H4 (cell line): ENCODE data around the gene GABRR3. TPM values are rescaled to one million over a fixed set of nuclear protein-coding genes. Genes with fewer than 3 reads are reported as not detected.
A peak's percentile ranks its signal among the peaks of the same experiment; 100 is the strongest.

Experiments
- DNase-seq: peaks from one replicate; pipeline ENCODE4 v3.0.0-alpha.2; 2015; ENCODE audit warnings: low spot score
- total RNA-seq: library from RNA; depleted of rRNA; stranded (reverse); fragments of >200 nt; shearing (Covaris generic); gene quantifications from 2 replicates; pipeline ENCODE4 v1.2.3, GENCODE V29; 2014

Gene GABRR3
- total RNA-seq, 1 experiment from 2014 or later, result not detected

DNA sequence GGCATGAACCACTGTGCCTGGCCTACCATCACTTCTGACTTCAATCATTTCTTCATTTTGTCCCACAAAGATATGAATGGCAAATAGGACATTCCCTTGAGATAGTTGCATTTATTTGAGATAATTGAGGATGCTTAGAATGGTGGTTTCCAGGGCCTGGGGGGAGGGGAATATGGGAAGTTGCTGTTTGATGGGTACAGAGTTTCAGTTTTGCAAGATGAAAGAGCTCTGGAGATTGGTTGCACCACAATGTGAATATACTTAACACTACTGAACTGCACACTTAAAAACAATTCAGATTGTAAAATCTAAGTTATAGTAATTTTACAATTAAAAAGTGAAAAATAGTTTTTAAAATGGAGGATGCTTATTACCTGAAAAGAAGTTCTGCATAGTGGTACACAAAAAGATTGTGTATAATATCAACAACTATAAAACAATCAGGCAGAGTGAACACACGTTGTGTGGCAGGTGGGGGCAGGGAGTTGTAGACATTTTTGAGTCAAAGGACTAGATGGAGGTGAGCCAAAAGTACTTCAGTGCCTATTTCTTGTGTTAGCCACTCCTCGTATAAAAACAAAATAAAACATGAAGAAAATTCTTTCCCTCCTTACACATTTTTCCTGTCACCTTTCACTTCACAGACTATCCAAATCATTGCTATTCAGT is 44.4 kb downstream of the GABRR3 start:
- no peak for DNase-seq

DNA sequence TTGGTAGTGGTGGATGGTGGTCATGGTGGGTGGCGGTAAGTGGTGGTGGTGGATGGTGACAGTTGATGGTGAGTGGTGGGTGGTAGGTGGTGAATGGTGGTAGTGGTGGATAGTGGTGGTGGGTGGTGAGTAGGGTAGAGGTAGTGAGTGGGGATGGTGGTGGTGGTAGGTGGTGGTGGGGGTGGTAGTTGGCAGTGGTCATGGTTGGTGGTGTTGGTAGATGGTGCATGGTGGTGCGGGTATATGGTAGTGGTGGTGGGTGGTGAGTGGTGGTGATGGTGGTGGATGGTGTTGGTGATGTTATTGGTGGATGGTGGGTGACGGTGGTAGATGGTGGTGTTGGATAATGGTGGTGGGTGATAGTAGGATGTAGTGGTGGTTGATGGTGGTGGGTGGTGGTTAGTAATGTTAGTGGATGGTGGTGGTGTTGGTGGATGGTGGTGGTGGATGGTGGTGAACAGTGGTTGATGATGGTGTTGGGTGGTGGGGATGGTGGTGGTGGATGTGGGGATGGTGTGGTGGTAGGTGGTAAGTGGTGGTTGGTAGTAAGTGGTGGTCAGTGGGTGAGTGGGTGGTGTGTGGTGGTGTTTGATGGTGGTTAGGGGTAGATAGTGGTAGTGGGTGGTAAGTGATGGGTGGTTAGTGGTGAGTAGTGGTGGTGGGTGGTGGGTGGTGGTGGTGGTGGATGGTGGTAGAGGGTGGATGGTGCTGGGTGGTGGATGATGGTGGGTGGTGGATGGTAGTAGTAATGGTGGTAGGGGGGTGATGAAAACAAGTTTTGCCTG is 46.1 kb downstream of the GABRR3 start:
- DNase-seq, result no peak

DNA sequence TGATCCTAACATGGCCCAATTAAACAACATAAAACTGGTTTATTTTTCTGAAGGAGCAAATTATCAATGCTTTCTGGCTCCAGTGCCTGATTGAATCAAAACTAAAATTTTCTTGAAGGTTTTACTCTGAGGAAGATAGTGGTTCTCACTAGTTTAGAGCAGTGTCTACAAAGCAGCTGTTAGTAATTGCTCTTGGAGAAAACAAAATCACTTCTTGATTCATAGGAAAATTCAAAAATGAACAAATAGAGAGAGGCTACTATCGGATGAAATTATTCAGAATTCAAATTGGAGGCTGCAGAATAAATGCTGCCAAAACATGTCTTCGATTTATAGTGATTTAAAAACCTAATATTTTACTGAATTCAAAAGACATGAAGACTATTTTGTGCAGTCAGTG is 47.8 kb downstream of the GABRR3 start:
- no peak for DNase-seq

DNA sequence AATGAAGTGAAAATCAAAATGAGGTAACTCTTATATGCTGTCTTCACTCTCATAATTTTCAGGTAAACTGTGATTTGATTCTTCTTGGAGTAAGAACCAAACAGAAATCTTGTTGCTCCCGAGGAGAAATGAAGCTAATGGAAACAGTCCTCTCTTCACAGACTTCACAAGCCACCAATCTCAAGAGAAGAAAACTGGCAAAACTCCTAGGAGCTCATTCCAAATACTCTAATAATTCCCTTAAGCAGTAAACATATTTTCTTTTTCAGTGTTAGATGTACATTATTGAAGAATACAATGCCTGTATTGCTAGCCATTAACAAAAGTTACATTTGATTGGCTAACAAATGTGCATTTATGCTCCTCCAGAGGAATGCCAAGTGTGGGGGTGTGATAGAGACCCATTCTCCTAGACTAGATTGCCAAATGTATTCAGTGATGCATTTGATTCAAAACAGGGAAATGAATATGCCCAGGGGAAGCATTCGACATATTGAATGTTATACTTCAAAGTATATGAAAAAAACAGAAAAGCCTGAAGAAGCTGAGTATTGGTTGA is 51.1 kb downstream of the GABRR3 start:
- DNase-seq, result no peak

DNA sequence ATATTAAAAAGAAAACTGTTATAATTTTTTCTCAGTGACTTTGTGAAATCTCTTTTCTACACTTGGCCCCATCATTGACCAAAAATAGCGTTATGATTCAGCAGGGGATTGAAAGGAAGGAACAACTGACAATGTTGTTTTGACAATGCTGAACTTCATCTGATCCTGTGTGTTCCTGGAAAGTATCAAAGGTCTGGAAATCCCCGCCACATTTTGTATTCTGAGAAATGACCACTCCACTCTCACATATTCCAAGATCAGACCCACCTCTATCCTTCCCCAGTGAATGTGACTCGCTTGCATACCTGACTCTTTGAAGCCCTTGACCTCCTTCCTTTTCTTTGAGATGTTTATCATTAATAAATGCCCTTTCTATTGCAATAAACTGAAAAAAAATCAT is 53.2 kb downstream of the GABRR3 start:
- no peak for DNase-seq

DNA sequence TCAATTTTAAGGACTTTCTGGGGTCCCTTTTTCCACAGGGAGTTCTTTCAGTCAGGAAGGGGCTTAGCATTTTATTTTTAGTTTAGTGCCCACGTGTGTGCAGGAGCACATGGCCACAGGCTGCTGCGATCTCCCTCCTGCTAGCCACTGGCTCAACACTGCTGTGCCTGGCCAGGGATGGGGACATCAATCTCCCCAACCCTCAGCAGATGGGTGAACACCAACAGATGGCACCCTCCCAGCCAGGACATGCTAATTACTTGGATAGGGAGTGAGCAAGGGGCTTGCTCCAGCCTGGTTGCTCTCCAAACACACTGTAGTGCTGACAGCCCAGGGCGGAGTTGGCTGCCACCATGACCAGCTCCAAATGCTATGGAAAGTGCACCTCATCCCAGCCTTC is 55.5 kb downstream of the GABRR3 start:
- DNase-seq, result peak; percentile 12

DNA sequence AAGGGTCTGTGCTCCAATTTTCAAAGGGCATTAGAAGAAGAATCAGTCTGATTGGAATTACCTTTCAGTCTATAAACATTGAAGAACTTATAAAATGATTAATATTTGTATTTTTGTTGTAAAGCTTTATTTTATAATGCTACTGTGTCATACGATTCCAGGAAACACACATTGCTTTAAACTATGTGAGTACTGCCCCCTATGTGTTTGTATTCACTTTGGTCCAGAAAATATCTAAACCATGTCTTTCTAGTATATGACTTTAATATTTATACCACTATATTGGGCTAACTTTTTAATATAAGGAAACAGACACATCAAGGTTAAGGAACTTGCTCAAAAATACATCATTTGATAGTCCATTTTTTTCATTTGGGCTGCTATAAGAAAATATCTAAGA is 59.6 kb downstream of the GABRR3 start:
- DNase-seq, result no peak

DNA sequence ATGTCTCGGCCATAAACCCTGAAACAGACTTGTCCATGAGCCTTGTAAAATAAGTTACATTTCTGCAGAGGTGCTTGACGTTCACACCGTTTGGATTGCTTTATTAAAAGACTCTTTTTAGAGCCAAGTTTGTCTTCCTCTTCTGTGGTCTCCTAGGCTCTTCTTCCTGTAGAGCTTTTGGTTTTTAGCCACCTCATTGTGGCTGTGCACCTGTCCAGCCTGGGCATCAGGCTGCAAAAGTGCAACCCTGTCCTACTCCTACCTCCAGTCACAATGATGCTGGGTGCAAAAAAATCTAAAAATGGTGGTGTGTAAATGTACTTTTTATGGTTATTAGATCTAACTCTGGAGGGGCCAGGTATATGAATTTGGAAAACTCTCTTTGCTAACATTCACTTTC is 60.1 kb downstream of the GABRR3 start:
- no peak for DNase-seq

DNA sequence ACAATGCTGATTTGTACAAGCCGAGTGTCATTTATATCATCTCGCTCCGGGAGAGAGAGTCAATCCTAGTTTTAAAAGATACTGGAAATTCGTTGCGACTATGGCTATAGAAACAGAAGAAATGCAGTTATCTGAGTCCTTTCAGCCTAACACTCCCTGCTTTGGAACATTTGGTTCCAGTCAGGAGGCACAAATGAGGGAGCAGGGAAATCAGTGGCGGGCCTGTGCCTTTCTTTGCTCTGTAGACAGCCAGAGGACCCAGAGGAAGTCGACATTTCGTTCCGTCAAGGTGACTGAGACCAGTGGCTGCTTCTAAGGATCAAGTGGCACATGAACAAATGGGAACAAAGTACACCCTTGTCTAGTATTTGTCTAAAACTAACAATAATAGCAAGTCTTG is 62.1 kb downstream of the GABRR3 start:
- DNase-seq, result no peak

DNA sequence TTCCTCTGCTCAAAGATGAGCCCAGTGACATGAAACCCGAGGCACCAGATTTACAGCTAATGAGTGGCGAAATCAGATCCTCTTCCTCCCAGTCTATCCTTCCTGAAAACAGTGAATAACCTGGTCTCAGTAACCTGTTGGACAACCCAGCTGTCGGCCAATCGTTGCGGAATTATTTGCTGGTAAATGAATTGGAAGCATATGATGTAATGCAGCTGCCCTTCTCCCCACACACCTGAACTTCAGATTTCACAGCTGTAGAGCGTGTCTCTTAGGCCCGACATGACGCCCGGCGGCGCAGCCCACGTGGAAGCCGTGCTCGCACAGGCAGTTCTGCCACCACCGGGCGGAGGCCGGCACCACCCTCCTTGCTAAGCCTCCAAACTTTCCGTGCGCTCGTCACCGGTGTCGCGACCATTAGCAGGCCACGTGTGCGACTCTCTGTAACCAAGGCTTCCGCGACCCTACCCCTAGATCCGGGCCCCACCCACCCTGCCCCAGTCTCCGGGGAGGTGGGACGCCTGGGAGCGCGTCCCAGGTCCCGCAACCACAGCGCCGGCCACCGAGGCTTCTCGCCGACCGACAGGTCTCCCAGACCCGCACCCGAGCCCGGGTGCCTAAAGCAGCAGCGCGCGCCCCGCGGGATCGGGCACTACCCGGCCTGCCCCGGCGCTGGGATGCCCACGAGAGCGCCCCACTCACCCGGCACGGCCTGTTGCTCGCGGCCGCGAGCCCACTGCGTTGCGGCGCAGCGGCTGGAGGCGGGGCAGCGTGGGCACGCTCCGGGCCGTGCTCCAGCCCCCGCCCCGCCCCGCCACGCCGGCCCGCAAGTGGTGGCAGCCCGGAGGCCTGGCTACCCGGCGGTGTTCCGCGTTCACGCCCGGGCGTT is 63.2 kb downstream of the GABRR3 start, which contains the start of gene RIOX2:
Gene RIOX2 (minus strand): TSS at position 753 of the 889 bp plus-strand sequence. CDS start 4,838 bp downstream, outside the sequence.
- peak; percentile 68 for DNase-seq

DNA sequence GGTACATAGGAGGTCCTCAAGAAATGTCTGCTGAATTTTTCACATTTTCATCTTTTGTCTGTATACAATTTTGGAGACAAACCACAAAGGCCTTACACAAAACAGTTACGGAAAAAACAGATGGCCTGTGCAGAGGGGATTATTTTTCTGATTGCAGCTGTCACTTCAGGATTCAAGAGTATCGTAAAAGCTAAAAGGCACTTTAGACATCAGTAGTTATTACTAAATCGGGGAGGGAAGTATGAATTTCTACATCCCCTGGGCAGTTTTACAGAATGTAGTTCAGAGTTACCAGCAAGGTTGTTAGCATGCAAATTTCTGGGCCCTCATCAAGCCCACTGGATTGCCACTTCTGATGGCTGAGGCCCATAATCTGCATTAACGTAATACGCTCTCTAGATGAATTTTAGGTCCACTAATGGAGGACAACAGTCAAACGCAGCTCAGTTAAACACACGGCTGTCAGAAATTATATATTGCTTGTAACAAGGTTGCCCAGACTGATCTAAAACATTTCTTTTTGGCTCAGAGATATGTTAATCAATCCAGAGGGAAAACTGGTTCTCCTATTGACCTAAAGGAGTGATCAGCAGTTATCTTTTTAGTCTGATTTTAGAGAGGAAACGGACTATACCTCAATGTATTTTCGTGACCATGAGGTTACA is 64.0 kb downstream of the GABRR3 start:
- no peak for DNase-seq

DNA sequence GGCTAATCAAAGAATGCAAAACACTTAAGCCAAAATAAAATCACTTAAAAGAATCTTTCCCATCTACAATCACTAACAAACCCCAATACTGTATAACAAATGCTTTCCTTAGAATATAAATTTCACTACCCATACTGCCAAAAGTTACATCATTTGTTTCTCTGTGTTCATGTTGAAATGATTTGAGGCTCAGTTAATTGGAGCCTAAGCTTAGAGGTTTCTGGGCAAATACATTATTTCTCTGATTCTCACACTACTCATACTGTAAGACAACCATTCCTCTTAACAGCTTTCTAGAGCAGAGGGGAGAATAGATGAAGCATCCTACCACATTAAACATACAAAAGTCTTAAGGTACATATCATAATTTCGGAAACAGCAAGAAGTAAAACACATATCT is 65.0 kb downstream of the GABRR3 start:
- DNase-seq, result no peak

DNA sequence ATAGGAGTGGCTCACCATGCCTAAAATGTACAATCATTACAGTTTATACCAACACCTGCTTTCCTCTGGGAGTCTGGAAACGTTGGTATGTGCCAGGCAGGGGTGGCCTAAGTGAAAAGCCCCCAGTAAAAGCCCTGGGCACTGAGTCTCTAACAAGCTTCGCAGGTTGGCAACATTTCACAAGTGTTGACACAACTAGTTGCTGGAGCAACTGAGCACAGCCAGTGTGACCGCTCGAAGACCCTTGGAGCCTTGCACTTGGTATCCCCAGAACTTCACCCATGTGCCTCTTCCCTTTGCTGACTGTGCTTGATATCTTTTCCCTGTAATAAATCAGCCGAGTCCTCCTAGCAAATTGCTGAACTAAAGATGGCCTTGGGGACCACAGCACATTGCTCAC is 65.6 kb downstream of the GABRR3 start:
- DNase-seq, result no peak

DNA sequence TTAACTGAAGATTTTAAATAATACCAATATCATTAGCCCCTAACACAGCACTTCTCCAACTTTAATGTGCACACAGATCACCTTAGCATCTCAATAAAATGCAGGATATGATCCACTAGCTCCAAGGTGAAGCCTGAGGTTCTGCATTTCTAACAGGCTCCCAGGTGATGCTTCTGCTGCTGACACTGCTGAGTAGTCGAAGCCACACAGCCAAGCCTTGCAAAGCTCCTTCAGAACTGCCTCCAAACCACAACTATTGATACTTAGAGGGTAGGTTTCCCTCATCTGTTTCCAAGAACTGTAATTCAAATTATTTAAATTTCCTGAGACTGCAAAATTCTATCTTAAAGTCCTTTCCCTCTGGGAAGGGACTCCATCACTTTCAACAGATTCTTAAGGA is 66.7 kb downstream of the GABRR3 start:
- DNase-seq, result no peak

DNA sequence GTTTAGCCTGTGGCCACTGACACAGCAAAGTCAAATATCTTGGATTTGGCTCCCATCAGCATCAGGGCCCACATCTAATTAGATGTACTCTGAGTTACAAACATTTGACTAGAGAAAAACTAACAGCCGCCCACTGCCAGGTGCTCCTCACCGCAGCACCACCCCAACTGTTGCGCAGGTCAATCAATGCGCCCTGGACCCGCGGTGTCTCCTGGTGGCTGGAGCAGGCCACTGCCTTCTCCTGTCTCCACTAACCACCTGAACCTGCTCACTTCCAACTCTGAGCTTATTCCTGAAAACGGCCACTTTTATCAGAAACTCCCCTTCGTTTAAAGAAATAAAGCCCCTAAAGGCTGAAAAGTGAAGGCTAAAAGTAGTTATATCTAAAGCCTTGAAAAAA is 67.1 kb downstream of the GABRR3 start:
- no peak for DNase-seq

DNA sequence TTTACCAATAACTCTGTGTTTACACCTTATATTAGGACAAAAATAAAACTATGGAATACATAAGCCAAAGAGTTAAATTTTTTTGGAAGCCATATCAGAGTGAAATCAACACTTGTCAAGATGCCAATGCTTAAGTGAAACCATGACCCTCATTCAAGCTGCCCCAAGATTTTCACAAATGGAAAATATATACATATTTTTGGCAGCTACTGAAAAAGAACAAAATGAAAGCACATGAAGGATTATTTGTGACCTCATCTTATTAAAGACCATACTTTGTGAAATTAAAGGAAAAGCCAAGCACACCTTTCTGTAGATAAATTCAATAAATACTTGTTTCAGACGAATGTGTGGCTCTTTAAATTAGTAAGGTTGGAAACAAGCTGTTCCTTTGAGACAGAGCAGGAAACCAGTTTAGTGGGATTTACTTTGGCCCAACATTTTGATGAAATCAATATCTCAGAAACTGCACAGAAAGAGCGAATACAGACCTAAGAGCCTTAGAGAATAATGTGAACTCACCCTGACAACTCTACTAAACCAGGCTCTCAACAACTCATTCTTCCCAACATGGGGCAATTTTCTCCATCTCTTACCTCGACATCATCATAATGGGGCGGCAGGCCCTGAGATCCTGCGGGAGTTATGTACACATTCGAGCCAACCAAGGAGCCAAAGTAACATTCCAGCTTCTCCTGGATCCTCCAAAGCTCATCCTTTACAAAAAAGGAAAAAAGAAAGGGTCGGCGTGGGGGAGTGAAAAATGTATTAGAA is 73.9 kb downstream of the GABRR3 start:
- DNase-seq, result no peak

DNA sequence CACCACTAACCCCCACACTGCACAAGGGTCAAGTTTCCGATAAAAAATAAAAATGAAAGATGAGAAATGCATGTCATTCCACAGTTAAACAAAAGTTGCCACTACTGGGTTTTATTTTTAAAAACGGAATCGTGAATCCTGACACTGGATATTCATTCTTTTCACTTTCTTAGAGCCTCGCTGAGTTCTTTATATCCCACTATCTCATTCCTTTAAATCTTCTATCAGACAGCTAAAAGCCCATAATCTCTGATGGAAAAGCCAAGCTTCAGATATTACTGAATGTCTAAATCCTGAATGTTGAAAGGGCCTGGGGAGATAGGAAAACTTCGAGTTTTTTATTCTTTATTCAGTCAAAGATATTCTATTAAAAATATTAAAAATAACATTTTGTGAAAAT is 74.6 kb downstream of the GABRR3 start:
- no peak for DNase-seq

DNA sequence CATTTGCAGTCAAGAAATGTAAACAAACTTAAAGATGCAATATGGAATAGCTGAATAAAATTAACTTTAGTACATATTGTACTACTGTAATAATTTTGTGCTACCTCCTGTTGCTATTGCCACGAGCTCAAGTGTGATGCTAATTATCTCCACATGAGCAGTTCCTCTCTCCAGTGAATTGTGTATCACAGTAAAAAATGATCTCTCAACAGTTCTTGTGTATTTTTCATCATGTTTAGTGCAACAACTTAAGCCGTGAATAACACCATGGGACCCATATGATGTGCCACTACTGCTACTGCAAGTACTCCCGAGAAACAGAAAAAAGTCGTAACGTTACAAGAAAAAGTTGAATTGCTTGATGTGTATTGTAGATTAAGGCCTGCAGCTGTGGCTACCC is 75.2 kb downstream of the GABRR3 start:
- no peak for DNase-seq

DNA sequence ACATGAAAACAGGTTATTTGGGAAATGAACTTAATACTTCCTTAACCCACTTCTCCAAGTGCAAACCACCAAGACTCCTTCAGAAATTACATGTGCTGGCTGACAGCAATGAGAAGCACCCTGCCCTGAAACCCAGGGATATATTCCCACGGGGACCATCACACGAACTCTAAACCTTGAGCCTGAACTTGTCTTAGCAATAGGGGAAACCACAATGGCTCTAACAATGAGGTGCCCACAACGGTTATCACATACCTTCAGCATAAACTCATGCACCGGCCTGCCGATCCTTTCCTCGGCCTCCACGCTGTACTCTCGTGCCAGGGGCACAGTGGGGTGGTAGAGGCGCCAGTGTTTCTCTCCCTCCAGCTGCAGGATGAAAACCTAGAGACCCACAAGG is 76.3 kb downstream of the GABRR3 start:
- no peak for DNase-seq

DNA sequence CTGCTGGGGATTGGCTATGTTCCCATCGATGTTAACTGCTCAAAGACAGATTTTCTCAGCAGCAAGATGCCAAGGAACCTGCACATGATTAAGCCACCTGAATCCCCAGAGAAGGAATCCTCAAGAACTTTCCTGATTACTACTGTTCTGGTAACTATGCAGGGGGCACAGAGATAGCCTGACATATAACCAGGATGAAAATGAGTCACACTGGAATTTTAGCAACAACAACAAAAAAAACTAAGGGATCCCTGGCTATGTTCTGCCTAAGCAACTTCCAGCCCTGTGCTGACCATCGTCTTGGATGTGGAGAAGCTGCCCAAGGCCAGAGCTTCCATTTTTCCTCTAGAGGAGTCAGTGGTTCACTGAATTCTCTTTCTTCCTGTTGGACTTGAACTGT is 76.7 kb downstream of the GABRR3 start:
- no peak for DNase-seq
